ENCODE results near the gene GPR161.
"Not testable (repeated sequence)": the region's sequence is repeated elsewhere in the genome, so short reads cannot be mapped to it uniquely, and the experiment has no call there.

GPR161 gene

DNA sequence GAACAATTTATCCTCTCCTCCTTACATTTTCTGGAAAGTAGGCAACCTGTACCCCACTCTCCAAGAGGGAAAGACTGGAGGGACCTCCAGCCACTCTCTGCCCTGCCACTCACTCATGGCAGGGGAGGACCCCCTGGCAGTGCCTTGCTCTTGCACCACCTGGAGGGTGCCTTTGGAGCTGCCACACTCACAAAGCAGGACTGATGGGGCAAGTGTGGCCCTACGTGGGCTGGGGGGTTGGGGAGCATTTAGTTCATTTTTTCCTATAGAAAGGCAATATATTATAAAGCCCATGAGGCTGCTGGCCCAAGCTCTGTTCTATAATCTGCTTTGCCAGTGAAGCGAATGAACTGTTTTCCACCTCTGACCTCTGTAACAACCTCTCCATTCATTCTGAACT lies 50.3 kb downstream of the GPR161 start:
- DNase-seq (ENCODE audit: low spot score), result no peak

DNA sequence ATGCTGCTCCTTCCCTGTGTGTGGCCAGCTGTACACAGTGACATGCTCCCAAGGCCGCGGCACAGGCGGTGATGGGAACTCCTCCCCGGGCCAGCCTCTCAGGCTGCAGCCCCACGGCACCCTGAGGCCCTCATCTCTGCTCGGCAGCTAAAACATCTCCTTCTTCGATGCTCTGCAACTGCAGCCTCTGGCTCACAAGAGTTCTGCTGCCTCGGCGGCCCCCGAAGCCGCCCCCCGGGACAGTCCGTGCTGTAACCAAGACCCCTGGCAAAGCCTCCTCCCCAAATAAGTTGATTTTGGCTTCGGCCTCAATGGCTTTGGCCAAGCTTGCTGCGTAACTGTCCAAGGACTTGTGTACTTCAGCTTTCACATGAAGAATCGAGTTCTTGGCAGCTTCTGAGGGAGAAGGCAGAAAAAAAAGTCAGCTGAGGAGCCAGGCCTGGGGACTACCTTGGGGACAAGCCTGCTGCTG lies 51.3 kb downstream of the GPR161 start:
- DNase-seq (ENCODE audit: low spot score), result no peak

DNA sequence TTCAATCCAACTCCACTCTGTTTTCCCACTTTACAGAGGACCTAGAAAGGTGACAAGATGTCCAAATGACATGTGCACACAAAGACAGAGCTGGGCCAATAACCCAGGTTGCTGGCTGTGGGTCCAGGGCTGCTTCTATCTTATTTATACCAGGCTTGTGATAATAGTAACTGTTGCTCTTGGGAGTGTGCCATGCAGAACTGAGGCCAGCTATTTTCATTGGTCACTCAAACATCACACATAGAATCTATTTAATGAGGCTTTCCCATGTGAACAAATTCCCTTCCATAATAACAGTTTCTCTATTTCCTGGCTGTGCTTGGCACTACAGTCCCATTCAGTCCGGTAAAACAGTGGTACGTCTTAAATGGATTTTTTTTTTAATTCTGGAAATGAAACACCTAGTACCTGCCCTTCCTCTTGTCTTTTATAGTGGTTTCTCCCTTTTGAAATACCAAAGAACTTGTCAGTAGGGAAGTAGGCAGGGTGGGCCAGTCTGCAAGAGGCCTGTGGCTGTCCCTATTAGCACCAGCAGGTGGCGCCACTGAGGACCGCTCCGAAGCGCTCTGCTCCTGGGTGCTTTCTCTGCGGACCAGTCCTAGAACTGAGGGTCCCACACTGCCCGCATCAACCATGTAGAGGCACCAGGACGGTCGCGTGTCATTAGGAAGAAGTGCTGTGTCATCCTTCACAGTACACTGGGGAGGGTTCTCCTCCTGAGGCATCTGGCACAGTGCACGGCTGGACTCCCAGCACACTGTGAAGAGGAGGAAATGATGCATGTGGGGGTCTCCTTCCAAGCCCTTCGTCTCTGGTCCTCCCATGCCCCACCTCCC lies 52.1 kb downstream of the GPR161 start:
- DNase-seq (ENCODE audit: low spot score), result peak; percentile 80

DNA sequence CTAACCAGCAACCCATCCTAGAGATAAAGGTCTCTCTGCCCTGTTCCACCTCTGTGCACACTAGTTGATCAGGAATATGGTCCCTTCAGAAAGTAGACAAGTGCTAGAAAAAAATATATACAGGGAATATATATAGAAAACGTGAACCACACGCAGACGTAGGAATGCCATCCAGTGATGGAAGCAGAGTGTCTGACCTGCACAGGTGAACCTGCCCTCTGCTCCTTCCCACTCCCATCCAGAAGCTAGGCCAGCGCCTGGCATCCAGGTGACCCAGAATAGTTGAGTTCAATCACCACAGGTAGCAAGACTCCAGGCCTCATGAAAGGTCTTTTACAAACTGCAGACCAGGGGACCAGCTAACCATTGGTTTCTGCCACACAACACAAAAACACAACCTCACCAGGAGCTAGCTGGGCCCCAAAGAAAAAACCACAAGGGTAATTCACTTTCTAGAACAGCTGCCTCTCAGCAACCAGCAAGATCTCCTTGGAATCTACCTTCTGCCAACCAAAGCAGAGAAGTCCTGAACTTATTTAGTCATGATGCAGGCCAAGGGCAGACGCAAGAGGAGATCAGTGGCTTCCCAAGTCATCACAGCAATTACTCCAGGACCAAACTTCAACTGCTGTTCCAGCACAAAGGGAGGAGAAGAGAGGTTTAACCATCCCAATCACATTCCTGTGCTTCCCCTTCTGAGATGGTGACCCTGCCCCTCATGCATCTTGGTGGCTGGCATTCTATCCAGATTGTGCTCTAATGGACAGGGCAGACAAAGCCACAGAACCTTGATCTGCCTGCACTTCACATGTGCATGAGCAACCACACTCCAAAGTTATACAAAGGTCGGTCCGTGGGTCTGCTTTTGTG lies 53.0 kb downstream of the GPR161 start:
- DNase-seq (ENCODE audit: low spot score), result no peak

DNA sequence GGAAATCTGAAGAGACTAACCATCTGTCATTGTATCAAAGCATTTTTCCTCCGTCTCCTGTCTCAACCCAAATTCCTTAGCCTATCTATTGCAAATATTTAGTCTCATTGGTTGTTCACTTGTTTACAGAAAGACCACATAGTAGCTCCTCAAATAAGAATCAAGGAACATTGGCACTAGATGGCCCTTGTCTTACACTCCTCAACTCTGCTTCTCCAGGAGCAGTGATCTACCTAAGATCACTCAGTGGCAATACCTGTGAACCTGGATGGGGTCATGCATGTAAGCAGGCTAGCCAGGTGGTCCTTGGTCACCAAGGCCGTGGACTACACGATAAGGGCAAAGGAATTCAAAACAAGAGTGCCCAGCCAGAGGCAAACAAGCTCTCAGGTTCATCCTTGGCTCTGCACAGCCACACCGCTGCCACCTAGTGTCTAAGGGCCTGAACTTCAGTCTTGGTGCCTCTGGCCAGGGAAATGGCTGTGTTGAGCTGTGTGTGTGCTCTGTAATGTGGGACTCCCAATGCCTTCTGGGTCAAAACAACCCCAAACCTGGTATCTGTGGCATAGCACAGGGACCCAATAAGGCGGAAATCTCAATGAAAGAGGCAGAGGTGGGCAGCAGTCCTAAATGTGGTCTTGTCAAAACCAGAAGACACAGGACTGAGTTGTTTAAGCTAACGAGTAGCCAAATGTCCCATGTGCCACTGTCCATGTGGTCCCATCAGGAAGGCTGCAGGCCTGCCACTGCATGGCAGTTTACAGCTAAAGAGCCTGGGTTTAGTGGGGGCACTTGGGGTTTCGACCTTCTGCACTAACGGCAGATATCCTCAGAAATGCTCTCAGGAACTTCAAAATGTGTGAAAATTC lies 54.5 kb downstream of the GPR161 start:
- DNase-seq (ENCODE audit: low spot score), result peak; percentile 81

DNA sequence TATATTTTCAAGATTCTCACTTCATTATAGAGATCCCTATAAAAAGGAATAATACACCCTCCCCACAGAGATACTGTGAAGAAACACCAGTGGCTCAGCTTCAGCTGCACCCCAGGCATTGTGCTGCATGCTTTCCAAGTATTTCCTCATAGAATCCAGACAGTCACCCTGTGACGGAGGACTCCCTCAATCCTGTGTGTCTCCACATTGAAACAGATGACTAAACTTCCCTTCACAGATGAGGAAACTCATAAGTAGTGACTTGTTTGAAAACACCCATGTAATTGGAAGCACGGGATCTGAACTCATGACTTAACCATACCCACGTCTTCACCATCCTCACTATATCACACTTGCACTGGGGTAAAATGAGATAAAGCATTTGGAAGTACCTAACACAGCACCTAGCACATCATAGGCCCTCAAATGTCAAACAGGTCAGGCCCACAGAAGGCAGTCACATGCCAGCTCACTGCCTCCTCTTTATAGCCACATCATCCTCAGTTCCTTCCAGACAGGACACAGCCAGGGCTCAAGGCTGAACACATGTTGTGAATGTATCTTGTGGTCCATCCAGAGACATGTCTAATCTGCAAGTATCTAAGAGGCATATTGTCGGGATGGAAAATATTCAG lies 55.2 kb downstream of the GPR161 start:
- no peak for DNase-seq (ENCODE audit: low spot score)

DNA sequence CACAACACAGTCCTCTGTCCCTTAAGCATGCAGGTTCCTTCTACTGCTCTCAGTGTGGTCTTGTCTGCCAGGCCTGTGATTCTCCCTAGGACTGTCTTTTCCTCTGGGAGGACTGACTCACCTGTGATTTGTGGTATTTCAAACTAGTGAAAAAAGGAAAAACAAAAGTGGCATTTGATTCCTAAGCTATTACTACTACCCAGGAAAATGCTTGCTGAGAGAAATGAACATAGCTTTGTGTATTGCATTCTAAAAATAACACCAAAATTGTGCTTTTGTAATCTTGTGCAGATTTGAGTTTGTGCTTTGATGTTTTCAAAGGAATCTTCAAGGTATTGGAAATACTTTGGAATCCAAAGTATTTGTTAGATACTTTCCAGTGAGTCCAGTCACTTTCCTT lies 57.0 kb downstream of the GPR161 start:
- no peak for DNase-seq (ENCODE audit: low spot score)

DNA sequence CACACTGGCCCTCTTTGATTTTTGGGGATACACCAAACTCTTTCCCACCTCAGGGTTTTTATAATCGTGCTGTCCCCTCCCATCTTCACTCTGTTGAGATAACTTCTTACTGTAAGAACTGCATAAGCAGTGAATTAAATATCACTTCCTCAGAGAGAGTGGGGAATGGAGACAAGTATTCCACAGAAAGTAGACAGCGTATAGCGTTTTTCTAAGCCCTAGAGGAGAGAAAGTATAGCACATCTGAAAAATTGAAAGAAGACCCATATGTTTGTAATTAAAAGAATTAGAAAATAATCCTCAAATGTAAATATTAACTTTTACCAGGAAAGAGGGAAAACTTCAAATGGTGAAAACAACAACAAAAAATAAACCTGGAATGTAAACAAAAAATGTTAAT lies 67.3 kb downstream of the GPR161 start:
- DNase-seq (ENCODE audit: low spot score), result no peak

DNA sequence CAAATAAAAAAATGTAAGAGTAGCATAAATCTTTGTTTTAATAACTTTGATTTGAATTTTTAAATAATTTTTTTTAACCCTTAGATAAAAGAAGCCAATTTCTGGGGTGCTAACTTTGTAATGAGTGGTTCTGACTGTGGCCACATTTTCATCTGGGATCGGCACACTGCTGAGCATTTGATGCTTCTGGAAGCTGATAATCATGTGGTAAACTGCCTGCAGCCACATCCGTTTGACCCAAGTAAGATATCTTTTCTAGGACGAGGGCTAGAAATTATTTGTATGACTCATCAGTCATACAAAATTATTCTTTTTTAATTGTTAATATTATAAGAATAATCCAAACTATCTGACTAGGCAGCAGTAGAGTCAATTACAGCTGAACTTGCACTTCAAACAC lies 71.2 kb downstream of the GPR161 start:
- DNase-seq (ENCODE audit: low spot score), result no peak

DNA sequence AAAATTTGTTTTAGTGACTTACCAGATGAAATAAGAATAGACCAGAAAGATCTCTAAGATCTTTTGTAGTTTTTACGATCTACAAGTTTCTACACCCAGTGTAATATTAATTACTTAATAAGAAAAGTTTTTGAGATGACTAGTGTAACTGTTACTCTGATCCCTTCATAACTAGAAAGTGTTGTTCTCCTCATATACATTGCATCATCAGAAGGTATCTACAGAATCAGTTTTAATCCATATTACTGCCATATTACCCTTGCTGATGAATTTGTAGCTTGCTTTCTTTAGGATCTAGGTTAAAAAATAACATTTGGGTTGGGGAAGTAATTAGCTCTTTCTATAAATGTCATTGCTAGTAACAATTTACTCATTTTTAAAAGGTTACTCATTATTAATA lies 72.5 kb downstream of the GPR161 start:
- no peak for DNase-seq (ENCODE audit: low spot score)

DNA sequence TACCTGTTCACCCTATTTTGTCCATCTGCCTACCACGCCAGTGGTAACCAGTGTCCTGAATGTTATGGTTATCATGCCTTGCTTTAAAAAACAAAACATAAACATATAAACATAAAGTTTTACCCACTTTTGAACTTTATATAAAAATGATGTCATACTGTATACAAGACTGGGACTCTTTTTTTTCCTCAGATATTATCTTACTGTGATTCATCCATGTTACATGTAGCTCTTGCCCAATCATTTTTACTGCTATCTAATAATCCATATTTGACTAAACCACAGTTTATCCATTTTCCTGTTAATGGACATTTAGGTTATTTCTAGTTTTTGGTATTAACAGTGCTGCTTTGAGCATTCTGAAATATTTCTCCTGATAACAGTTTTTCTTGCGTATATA lies 78.8 kb downstream of the GPR161 start:
- DNase-seq (ENCODE audit: low spot score), result no peak

DNA sequence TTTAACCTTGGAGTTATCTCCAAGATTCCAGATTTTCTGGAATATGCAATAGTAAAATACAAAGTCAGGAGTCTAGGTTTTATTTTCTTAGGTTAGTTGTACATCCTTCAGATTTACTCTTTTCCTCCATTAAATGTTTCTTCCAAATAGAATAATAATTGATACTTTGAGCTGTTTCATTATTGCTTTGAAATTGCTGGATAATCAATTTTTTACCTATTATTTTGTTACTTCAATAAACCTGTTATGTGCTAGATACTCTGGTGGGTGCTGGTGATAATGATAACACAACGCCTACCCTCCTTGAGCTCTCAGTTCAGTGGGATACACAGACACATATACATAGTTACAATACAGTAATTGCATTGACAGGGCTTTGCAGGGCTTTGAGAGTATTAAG lies 79.4 kb downstream of the GPR161 start:
- no peak for DNase-seq (ENCODE audit: low spot score)

DNA sequence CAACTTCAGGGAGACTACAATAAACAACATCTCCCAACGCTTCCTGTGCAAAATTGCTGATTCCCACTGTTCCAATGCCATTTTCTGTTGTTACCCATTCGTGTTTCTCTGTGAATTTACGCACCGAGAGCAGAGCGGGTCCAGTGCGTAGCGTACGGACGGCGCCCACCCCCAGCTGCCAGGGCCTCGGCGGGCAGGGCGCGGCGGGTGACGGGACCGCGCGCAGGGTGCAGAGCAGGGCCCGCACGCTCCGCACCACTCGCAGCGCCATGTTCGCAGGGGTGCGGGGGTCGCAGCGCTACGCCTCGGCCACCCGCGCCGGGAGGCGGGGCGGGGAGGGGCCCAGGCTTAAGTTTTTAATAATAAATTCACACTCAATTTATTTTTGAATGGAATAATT lies 80.6 kb downstream of the GPR161 start:
- not testable (repeated sequence) for DNase-seq (ENCODE audit: low spot score)

DNA sequence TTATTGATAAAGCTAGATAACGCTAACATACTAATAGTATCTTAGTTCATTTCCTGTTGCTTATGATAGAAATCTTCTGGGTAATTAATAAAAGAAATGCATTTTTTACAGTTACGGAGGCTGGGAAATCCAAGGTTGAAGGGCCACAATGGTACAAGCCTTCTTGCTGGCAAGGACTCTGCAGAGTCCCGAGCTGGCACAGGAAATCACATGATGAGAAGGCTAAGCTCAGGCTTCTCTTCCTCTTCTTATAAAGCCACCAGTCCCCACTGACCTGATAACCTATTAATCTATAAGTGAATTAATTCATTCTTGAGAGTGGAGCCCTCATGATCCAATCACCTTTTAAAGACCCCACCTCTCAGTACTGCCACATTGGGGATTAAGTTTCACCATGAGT lies 82.6 kb downstream of the GPR161 start:
- no peak for DNase-seq (ENCODE audit: low spot score)

DNA sequence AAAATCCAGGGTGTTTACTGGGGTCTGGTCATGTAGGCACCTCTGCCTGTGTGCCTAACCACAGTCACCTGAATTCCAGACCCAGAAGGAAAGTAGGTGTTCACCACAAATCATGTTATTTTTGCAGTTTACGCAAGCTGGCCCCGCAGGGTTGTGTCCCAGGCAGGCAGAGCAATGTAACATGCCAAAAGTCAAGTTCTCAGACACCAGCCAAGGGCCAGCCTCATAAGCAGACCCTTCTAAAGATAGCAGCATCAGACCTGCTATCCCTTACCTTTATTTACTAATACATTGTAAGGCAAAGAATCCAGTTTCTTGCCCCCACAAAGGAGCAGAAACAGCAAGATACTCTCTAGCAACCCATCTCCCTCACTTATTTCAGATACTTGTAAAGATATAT lies 83.0 kb downstream of the GPR161 start:
- DNase-seq (ENCODE audit: low spot score), result no peak

DNA sequence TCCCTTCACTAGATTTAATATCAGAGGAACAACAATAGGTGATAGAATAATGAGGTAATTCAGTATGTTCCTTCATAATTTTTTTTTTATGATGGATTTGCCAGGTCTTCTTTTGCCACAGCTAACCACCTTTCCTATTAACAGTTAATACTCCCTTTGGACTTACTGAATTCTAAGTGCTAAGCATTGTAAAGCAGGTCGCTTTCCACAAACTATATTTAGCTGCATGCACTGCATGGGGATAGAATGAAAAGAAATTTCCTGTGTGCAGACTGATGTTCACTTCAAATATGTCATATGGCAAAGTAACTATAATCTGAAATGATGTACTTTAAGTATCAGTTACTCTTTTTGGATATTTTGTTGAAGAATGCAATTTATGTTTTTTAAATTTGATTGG lies 85.8 kb downstream of the GPR161 start:
- DNase-seq (ENCODE audit: low spot score), result no peak

DNA sequence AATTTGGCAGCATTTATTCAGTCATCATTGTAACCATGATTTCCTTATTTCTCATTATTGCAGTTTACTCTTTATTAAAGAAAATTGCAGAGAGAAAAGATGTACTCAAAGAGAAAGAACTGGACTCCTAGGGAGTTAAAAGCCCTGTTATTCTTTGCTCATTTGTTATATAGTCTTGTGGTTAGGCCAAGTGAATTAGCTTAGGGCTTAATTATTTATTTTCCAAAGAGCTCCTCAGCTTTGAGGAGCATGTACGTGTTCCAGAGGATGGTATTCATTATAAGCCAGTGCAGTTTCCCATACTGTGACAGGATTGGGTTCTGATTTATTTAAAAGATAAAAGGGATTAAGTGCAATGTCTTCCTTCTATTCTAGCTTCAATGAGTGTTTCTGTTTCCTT lies 86.4 kb downstream of the GPR161 start:
- no peak for DNase-seq (ENCODE audit: low spot score)

DNA sequence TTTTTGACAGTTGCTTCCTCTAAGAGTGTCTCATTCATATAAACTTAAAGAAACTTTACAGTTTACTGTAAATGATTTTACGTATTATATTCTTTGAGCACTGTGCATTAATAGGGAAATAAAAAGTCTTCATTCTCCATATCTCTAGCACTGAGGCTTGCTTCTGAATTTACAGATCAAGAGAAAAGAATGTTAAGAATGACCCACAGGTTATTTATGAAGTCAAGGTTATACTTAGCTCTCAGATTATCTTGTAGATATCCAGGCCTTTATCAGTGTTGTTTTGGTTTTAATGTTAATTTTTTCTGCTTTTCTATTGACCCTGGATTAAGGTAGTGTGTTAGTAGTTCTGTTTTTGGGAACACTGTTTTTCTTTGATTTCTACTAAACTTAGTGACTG lies 91.4 kb downstream of the GPR161 start:
- no peak for DNase-seq (ENCODE audit: low spot score)

DNA sequence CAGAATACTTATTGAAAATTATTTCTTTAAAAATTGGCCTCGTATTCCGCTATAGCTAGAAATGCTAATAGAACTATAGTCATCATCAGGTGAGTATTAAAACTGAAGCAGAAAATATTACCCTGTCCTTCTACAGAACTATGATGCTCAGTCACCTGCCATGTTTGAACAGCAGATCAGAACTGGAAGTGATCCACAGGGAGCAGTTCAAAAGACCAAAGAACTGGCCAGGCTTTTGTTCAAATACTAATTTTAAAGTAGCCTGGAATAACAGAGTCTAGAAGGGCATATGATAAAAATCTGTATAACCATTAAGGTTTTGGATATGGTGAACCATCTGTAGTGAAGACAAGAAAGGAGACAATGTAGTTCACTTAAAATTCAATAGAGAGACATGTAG lies 94.4 kb downstream of the GPR161 start:
- no peak for DNase-seq (ENCODE audit: low spot score)

DNA sequence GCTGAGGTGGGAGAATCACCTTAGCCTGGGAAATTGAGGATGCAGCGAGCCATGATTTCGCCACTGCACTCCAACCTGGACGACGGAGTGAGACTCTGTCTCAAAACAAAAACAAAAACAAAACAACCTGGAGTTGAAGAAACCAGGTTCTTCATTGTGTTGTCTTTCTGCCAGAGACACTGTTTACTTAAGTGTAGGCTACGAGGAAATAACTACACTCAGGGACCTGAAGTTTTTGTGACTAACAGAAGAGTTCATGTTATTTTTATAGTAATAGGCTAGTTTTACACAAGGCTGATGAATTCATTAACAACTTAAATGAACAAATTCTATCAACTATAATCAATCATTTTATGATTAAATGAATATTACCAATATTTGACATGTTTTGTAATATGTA lies 101.4 kb downstream of the GPR161 start:
- DNase-seq (ENCODE audit: low spot score), result no peak

DNA sequence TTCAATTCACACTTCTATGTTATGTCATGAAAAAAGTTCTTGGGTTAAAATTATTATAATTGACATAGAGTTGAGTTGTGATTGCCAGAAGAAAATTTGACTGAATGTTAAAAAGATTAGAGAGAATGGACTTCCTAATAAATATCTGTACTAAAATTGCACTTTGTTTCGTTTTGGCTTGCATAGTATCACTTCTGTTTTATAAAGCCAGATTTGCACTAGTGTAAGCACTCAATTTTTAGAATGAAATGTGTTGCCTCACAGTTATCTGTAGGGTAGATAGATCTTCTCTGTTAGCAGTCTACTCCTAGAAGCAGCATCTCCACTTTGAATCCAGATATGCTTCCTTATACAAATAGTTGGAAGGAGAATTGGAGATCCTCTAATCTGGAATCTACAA lies 104.7 kb downstream of the GPR161 start:
- DNase-seq (ENCODE audit: low spot score), result no peak

DNA sequence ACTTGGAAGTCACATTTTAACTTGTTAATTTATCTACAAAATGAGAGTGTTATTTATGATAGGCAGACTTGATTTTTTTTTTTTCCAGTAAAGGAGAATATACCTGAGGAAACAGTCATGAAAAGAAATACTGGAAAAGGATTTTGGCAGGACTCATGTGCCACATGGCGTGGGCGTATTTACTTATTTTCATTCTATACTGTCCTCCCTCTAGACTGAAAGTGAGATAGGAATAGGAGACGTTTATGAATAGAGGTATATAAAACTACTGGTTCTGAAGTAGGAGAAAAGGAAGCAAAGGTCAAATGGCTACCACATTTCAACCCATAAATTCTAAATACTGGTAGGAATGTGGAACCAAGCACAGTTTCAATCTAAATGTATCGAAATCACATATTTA lies 105.1 kb downstream of the GPR161 start:
- DNase-seq (ENCODE audit: low spot score), result no peak

Data from ecto neural progenitor cell (in vitro differentiated cells).